Stimulated activated CD4-positive, alpha-beta T cell treated with anti-CD3 and anti-CD28 coated beads, Interleukin-2, amount 100 ng/mL, for 4 hours (primary cell): Measurements from ENCODE around the gene FRMD4A.
"Not testable (repeated sequence)": the region's sequence is repeated elsewhere in the genome, so short reads cannot be mapped to it uniquely, and the experiment has no call there.

Experiments
- DNase-seq: peaks from one replicate; pipeline ENCODE4 v3.0.0-alpha.2; 2020; ENCODE audit warnings: low read depth

The FRMD4A gene

DNA sequence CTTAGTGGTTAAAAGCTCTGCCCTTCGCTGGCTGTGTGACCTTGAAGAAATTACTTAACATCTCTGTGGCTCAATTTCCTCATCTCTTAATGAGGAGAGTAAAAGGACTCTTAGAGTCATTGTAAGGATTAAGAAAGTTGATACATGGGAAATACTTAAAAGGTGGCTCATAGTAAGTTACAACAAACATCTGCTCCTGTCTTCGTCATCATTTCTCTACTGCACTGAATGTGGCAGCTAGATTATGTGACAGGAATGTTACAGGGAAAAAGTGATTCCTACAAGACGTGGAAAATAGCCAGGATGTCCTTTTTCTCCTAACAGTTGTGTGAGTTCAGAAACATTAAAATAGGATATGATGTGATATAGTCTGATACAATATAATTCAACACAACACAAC, 184.7 kb downstream of the FRMD4A start:
- DNase-seq: no peak

DNA sequence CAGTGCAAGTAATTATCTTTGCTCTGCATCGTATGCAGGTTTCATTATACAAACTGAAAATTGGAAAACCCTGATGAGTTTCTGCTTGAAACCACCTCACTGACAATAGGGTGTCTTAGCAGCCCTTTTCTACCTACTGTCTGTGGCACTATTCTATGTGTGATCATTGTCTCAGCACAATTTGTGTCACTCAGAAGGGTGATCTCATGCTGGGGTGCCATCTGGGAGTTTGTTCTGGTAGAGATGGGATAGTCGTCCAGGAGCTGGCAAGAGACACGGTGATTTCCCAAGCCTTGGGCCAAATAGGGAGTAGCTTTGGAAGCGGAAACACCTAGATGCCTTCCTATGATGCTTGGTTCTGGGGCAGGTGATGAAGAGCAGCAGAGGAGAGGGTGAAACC, 186.3 kb downstream of the FRMD4A start:
- DNase-seq: no peak

GRCh38 chr10:14142606-14143250, 188.0 kb downstream of the FRMD4A start:
- no peak for DNase-seq

DNA sequence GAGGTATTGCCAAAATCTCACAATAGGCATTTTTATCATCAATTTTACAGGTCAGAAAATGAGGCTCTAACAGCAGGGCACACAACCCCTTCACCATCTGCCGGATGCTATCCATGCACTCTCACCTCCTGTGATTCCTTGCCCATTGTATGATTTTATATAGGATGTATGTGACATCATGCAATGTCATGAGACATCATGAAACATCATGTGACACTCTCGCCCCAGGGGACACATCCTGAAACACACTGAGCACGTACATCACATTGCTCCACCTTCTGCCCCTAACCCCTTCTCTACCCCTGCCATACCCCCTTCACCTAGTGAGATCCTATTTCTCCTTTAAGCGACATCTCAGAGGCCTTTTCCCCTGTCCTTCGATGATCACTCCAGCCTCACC, 189.4 kb downstream of the FRMD4A start:
- no peak for DNase-seq

- no peak for DNase-seq
These were observed 193.3 kb downstream of the FRMD4A start for GRCh38 chr10:14137391-14137790.

GRCh38 chr10:14135196-14135595, 195.5 kb downstream of the FRMD4A start:
- not testable (repeated sequence) for DNase-seq

- no peak for DNase-seq
These were observed 196.4 kb downstream of the FRMD4A start for GRCh38 chr10:14134275-14134674.

GRCh38 chr10:14131261-14131960, 199.3 kb downstream of the FRMD4A start:
- no peak for DNase-seq

GRCh38 chr10:14129770-14130169, 201.0 kb downstream of the FRMD4A start:
- DNase-seq: no peak

DNA sequence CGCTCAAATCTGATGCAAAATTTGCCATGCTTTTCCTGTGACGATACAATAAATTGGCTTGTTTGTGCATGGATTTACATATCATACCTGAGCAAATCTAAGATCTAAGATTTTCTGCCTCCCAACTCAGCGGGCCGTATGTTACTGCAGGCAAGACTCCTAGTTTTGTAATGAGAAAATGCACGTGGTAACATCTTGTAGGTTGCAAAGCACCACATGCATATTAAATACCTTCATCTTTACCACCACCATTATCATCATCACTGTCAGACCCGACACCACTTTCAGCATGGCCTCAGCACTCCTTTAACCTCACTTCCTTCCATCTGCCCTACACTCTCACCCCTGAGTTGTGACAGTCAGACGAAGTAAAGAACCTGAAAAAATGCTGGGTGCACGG, 202.2 kb downstream of the FRMD4A start:
- no peak for DNase-seq

DNA sequence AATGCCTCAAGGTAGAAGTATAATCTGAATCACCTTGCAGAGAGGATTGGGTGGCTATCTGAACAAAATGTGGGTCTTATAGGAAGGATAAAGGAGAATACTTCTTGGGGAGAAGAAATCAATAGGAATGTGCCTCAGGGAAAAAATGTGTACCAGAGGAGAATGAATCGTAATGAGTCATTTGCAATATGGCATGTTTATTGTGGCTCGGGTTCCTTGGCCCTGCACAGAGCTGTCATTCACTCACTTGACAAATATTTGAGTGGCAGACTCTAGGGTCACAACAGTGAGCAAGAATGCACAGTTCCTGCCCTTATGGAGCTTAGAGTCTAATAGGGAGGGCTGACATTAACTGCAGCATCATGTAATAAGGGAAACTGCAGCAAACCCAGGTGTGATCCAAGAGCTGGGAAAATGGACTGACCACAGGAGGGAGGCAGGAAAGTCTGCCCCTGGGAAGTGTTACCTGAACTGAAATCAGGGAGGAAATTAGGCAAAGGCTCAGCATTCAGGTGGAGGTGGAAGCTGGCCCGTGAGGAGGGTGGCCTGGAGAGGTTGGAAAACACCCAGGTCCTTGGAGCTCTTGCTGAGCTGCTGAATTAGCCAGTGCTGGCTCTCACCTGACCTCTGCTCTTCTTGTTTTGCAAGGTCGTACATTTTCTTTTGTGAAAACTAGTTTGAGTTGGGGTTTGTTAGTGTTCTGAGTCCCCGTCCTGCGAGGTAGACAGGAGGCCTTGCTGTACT, 203.9 kb downstream of the FRMD4A start:
- no peak for DNase-seq

DNA sequence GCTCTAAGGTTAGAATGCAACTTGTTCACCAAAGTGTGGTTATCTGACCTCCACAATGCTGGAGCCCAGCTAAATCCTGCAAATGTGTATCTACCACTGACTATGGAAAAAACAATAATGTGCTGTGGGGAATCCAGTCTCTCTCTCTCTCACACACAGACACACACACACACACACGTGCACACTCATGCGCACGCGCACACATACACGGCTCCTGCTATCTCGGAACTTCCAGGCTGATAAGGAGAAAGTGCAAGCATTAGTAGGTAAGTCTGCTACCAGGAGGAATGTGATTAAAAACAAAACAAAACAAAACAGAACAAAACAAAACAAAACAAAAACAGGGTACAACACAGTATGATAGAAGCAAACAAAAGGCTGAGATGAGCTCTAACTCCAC, 205.2 kb downstream of the FRMD4A start:
- DNase-seq: no peak

- DNase-seq: no peak
These were observed 205.8 kb downstream of the FRMD4A start for GRCh38 chr10:14124941-14125340.

GRCh38 chr10:14123139-14123538, 207.6 kb downstream of the FRMD4A start:
- DNase-seq: no peak

DNA sequence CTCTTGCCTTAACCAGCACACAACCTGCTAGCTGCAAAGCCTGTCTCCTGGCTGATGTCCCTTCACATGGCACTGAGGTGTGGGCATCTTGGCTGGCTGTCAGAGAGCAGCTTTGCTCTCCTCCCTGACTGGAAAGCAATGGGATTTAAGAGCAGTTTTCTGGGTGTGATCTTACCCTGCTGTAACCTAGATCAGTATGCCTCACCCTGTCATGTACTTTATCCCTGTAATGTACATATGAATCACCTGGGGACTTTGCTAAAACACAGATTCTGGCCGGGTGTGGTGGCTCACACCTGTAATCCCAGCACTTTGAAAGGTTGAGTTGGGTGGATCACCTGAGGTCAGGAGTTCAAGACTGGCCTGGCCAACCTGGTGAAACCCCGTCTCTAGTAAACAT, 209.9 kb downstream of the FRMD4A start:
- no peak for DNase-seq

- no peak for DNase-seq
These were observed 211.8 kb downstream of the FRMD4A start for GRCh38 chr10:14118953-14119352.

- no peak for DNase-seq
These were observed 213.9 kb downstream of the FRMD4A start for GRCh38 chr10:14116837-14117236.

DNA sequence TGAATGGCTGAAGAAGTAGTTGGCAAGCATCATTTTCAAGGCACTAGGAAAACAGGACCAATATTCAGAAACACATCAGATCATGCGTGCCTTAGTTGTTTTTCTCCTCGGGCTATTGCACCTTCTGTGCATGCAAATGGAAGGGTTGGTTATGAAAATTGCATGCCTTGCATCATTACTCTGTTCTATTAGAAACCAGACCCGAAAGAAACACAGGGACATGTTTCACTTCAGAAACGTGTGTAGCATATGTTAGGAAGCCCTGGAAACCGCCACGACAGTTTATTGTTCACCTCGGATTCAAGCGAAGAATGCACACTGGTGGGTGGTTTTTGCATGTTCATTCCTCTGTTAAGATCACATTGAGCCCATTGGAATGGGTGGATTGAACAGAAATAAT, 214.7 kb downstream of the FRMD4A start:
- no peak for DNase-seq

GRCh38 chr10:14114791-14115190, 215.9 kb downstream of the FRMD4A start:
- no peak for DNase-seq

DNA sequence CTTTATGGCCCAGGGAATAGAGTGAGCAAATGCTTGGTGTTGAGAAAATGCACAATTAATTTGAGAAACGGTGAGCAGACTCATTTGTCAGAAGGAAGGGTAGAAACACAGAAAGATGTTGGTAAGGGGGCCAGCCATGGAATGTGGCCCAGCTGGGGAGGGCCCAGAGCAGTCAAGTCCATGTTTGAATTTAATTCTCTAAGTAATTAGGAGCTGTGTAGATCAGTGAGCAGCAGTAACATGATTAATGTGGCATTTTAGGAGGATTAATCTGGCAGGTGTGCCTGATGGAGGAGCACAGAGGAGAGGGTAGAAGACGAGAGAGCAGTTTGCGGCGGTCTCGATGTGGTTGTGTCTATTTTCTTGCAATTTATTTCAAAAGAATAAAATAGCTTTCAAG, 218.7 kb downstream of the FRMD4A start:
- no peak for DNase-seq

DNA sequence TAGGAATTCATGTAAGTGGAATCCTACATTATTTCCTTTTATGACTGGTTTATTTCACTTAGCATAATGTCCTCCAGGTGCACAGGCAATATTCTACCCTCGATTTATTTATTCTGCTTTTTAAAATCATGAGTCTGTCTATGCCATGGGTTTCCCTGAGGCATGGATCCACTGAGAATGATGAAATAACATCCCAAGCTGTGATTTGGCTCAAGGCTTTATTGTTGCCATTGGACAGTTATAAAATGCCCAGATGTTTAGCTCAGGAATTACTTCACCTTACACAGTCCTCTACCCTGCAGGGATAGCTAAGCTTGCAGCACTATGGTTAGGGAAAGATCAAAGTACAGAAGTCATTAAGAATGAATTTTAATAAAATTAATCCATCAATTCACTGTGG, 219.5 kb downstream of the FRMD4A start:
- no peak for DNase-seq

- DNase-seq: no peak
These were observed 223.9 kb downstream of the FRMD4A start for GRCh38 chr10:14106828-14107227.

- no peak for DNase-seq
These were observed 228.7 kb downstream of the FRMD4A start for GRCh38 chr10:14102056-14102455.
